ENCODE measurements around the gene GIMD1.
"Not testable (repeated sequence)": the region's sequence is repeated elsewhere in the genome, so short reads cannot be mapped to it uniquely, and the experiment has no call there.

The GIMD1 gene

DNA sequence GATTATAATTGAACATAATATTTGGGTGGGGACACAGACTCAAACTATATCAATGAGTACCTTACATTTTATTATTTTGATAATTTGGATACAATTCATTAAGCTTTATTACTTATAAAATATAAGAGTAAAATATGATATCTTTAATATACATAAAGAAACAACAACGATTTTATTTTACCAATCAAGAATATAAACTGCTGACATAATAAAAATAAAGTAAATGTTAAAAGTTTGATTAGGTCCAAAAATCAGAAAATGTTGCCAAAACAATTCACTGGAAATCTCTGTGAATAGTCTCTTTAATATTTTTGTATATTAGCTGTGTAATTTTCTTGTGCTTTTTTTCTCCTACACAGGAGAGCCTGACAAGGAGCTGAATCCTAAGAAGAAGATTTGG, 21.4 kb downstream of the GIMD1 start:
- DNase-seq (ENCODE audit: low read depth): no peak

GRCh38 chr4:106344647-106344970, 24.0 kb downstream of the GIMD1 start:
- DNase-seq (ENCODE audit: low read depth): peak; percentile 69

GRCh38 chr4:106343865-106344646, 24.5 kb downstream of the GIMD1 start:
- DNase-seq (ENCODE audit: low read depth): no peak

DNA sequence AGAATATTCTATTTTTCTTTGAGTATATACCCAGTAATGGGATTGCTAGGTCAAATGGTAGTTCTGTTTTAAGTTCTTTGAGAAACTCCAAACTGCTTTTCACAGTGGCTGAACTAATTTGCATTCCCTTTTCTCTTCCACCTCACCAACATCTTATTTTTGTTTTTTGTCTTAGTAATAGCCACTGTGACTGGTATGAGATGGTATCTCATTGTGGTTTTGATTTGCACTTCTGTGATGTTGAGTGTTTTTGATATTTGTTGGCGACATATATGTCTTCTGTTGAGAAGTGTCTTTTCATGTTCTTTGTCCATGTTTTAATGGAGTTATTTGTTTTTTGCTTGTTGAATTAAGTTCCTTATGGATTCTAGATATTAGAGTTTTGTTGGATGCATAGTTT, 27.8 kb downstream of the GIMD1 start:
- no peak for DNase-seq (ENCODE audit: low read depth)

- no peak for DNase-seq (ENCODE audit: low read depth)
Observed at GRCh38 chr4:106339431-106339830, 29.1 kb downstream of the GIMD1 start.

DNA sequence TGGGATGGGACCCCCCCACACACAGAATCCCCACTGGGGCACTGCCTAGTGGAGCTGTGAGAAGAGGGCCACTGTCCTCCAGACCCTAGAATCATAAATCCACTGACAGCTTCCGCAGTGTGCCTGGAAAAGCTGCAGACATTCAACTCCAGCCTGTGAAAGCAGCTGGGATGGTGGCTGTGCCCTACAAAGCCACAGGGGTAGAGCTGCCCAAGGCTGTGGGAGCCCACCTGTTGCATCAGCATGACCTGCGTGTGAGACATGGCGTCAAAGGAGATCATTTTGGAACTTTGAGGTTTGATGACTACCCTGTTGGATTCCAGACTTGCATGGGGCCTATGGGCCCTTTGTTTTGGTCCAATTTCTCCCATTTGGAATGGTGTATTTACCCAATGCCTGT, 29.9 kb downstream of the GIMD1 start:
- DNase-seq (ENCODE audit: low read depth): no peak

- no peak for DNase-seq (ENCODE audit: low read depth)
Observed at GRCh38 chr4:106337916-106338315, 30.7 kb downstream of the GIMD1 start.

DNA sequence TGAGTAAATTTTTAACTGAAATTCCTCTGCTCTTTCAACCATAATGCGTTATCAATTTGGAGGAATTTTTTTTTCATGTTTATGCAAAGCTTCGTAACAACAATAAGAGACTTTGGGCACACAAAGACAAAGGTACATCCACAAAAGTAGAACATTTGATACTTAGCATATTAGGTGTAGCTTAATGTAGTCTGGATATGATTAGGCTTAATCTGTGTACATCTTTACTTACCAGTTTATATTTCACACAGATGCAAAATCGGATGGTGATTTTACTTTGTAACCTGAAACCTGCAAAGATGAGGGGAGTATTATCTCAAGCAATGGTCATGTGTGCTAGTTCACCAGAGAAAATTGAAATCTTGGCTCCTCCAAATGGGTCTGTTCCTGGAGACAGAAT, 32.0 kb downstream of the GIMD1 start:
- no peak for DNase-seq (ENCODE audit: low read depth)

DNA sequence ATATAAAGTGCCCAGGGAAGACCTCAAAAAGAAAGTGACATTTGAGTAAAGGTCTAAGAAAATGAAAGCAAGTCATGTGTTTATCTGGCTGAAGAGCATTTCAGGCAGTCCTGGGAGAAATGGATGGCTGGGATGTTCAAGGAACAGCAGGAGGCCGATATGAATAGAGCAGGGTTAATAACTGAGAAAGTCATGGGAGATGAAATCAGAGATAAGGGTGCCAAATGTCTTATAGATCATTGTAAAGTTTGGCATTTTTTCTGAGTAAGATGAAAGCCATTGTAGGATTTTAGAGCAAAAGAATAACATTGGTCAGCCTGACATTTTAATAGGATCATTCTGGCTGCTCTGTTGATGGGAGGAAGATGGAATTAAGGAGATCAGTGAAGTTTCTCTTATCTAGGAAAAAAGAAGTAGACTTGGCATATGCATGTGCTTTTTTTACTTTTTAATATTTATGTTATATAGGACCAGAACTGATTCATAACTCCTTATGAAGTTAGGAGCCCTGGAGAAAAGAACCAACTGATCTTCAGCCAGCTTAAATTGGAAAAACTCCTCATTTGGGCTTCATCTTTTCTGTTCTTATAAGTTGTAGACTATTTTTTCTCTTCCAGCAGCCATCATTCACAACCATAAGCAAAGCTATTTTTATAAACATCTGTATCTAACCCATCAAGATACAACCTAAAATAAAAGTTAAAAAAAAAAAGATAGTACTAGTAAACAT, 33.7 kb downstream of the GIMD1 start:
- no peak for DNase-seq (ENCODE audit: low read depth)

DNA sequence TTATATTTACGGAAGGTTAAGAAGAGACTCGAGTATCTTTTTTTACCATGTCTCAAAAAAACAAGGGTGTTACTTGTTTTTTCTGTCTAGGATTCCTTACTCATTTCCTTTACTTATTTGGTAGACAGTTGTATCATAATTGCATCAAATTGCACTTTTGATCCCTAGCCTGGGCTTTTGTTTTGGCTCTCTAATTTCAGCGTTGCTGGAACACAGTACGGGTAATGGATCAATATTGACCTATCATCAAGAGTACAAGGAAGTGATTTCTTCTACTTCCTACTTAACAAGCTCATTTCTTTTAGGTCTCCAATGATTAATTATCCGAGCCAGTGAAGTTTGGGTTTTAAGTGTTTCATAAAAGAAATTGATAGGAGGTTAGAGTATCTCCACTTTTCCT, 35.4 kb downstream of the GIMD1 start:
- no peak for DNase-seq (ENCODE audit: low read depth)

DNA sequence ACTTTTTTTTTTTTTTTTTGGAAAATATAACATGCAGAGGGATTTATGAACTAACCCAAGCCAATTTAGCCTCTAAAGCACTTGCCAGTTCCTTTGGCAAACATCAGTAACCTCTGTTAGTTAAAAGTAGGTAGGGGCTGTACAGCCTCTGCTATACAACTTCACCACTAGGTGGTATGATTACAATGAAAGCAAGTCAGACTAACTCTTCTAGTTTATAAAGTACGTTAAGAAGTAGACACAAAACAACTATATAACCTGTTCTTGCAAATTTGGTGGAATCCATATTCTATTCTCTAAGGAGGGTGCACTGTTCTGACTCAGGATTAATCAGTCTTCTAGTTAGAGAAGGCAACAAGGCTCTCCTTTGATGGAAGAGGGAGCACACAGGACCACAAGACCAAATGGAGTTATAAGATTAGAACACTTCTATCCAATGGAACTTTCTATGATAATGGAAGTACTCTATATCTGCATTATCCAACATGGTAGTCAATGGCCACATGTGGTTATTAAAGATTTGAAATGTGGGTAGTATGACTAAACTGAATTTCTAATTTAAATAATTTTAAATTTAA, 39.4 kb downstream of the GIMD1 start:
- peak; percentile 66 for DNase-seq (ENCODE audit: low read depth)

- peak; percentile 15 for DNase-seq (ENCODE audit: low read depth)
Observed at GRCh38 chr4:106325800-106326199, 42.8 kb downstream of the GIMD1 start.

GRCh38 chr4:106323119-106323518, 45.5 kb downstream of the GIMD1 start:
- no peak for DNase-seq (ENCODE audit: low read depth)

DNA sequence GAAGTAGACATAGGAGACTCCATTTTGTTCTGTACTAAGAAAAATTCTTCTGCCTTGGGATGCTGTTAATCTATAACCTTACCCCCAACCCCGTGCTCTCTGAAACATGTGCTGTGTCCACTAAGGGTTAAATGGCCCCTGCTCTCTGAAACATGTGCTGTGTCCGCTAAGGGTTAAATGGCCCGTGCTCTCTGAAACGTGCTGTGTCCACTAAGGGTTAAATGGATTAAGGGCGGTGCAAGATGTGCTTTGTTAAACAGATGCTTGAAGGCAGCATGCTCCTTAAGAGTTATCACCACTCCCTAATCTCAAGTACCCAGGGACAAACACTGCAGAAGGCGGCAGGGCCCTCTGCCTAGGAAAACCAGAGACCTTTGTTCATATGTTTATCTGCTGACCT, 46.8 kb downstream of the GIMD1 start:
- not testable (repeated sequence) for DNase-seq (ENCODE audit: low read depth)

DNA sequence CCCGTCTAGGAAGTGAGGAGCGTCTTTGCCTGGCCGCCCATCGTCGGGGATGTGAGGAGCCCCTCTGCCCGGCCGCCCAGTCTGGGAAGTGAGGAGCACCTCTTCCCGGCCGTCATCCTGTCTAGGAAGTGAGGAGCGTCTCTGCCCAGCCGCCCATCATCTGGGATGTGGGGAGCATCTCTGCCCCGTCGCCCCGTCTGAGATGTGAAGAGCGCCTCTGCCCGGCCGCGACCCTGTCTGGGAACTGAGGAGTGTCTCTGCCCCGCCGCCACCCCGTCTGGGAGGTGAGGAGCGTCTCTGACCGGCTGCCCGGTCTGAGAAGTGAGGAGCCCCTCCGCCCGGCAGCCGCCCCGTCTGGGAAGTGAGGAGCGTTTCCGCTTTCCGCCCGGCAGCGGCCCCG, 47.4 kb downstream of the GIMD1 start:
- not testable (repeated sequence) for DNase-seq (ENCODE audit: low read depth)

DNA sequence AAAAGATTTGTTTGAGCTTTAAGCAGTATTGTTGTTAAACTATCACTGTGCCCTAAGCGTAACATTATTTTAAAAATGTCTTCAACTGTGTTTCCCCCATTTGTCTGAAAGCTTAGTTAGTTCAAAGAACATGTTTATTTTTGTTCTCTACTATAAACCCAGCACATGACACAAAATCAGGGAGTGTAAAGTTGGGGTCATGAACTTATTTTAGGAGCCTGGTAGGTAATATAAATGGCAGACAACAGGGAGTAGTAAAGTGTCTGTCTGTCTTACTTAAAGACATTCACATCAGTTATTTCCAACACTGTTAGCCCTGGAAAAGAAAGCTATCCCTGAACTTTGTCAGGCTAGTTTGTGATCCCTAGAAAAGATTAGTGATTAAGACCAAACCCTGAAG, 48.3 kb downstream of the GIMD1 start:
- DNase-seq (ENCODE audit: low read depth): no peak

GRCh38 chr4:106318511-106318910, 50.1 kb downstream of the GIMD1 start:
- DNase-seq (ENCODE audit: low read depth): no peak

GRCh38 chr4:106317815-106318214, 50.8 kb downstream of the GIMD1 start:
- DNase-seq (ENCODE audit: low read depth): no peak

DNA sequence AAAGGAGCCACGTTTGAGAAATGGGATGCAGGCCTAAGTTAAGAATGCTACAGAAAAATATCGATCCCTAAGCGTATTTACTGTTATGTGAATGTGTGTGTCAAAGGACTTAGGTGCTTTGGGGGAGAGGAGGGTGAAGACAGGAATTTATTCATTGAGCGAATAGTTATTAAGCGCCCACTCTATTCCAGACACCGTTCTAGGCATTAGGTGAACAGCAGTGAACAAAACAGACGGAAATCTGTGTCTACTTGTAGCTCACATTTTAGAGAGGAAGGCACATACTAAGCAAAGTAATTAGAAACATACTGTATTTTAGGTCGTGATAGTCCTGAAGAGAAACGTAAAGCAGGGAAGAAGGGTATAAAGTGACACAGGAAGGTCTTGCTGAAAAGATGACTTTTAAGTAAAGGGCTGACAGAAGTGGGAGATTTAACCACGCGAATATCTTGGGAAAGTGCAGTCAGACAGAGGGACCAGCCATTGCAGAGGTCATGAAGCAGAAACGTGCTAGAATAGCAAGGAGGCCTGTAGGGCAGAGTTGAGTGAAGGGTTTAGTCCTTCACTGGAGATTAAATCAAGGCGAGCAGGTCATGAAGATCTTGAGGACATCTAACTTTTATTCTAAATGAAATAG, 51.7 kb downstream of the GIMD1 start:
- peak; percentile 9 for DNase-seq (ENCODE audit: low read depth)

DNA sequence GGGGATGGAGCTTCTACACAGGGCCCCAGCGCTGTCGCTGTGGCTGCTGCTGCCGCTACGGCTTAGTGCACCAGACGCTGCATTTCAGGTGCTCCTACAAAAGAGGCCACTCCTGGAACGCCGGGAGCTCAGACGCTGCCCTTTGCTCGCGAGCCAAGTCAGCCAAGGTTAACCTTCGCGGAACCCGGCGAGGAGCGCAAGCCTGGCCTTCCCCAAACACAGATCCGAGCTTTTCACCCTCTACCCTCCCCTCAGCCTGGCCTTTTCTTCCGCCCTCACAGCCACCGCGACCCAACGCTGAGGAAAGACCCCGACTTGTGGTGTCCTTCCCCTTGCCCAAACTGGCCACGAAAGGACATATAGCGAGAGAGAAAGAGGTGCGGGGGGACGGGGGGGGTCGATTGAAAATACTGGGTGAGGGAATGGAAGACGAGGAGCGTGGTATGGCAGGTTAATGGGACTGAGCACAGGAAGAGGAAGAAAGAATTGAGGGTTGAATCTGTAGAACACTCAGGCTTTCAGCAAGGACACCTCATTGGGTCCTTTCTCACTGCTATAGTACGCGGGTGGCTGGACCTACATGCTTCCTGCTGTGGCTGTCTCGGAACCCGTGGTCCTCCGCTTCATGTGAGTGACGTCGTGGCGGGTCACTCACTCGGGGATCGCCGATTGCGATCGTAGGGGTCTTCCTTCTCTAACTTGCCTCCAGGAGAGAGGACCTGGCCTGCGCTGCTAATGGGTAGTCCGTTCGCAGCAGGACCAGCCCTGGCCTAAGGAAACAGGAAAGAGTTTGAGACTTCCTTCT, 52.4 kb downstream of the GIMD1 start, which contains the start of the genes AIMP1 and TBCK:
AIMP1 (plus strand) TSS at position 583 of the 805 bp plus-strand sequence. CDS start 8,460 bp downstream, outside the sequence.
TBCK (minus strand) TSS at position 242 of the 805 bp plus-strand sequence. CDS start 7,249 bp downstream, outside the sequence.
- DNase-seq (ENCODE audit: low read depth): peak; percentile 92

DNA sequence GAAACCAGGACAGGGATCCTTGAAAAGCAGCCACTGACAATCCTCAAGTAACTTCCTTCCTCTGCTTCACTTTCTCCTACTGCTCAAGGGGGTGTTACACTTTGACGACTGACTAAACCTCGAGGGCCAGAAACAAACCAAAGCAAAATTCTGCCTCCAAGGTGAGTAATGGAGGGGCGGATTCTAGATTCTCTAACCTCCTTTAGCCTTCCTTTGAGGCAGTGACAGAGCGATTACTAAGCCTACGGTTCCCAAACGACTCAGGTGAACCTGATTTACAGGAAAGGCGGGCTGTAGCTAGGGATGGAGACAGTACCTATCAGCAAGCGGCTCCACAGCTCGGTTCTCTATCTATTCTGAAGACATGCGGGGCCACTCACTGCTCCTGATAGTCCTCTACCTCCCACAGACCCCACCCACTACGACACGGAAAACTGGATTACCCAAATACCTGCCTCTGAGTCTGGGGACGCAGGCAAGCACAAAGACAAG, 53.1 kb downstream of the GIMD1 start:
- peak; percentile 37 for DNase-seq (ENCODE audit: low read depth)

- DNase-seq (ENCODE audit: low read depth): no peak
Observed at GRCh38 chr4:106314960-106315359, 53.6 kb downstream of the GIMD1 start.

Data from iris pigment epithelial cell (primary cell).